Non-pigmented ciliary epithelial cell (primary cell): ENCODE results near the gene MAGI3.
"Not testable (repeated sequence)": the region's sequence is repeated elsewhere in the genome, so short reads cannot be mapped to it uniquely, and the experiment has no call there.

Experiments used
- DNase-seq: peaks from one replicate; pipeline ENCODE4 v3.0.0-alpha.2; 2010; ENCODE audit warnings: low read depth

Gene MAGI3

DNA sequence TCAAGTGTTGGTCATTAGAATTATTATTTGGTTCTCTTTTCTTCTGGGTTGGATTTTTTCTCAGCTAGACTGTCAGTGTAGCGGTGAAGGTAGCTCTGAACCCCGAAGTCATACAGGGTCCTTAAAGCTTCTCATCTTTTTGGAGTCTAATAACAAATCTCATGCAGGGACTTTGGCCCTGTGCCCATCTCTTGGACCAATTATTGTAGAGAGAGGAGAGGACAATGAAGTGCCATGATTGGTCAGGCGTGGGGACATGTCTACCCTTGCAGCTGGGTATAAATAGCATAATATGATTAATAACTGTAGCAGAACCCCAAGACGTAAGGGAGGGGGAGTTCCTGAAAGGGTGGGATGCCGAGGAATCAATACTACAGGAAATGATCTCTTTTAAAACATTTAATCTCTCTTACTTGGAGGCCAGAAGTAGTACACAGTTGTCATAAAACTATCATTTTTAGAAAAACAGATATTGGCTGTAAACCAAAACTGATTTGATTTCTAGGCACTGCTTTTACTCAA lies 8.8 kb downstream of the MAGI3 start:
- no peak for DNase-seq

DNA sequence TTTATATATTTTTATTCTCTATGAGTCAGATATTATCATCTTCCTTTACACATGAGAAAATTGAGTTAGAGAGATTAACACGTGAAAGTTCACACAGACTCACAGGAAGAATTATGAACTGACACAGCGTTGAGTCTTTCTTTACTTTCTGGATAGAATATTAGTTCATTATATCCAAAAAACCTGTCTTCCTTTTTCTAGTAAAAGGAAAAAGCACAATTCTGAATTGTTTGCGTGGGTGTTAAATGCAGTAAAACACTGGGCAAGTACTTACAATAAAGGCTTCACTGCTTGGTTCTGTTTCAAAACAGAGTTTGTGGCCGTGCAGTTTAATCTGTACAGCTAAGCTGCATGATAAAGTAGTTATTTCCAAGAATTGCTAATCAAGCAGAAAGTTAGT lies 10.8 kb downstream of the MAGI3 start:
- DNase-seq = no peak

DNA sequence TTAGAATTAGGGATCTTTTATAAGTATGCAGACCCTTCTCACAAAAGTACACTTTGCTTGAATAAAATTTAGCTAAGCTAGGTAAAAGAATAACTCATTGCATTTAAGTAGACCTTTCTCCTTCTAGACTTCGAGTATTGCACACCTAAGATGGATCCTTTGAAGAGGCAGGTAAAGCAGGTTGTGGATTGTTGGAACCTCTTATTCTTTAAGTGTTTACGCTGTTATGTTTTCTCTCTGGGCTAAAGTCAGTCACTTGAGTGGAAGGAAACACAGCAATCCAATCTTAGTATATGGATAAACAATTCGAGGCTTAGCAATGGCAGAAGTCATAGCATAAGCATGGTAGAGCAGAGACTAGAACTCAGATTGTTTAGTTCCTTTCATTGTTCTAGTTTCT lies 11.4 kb downstream of the MAGI3 start:
- DNase-seq = no peak

DNA sequence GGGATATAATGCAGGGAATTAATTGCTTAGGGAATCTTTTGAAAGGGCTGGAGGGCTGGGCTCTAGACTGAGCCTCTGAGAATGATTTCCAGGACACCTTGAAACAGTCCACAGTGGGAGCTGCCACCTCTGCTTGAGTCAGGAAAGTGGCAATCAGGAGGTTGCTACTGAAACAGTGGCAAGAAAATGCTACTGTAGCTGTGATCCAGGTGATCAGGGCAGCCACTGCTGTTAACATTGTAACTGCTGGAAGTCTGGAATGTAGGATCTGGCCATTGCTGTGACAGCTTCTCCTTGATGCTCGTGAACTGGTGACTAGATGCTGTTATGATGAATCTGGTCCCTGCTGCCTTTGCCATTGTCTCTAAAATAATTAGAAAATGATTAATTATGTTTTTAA lies 12.8 kb downstream of the MAGI3 start:
- DNase-seq = no peak

DNA sequence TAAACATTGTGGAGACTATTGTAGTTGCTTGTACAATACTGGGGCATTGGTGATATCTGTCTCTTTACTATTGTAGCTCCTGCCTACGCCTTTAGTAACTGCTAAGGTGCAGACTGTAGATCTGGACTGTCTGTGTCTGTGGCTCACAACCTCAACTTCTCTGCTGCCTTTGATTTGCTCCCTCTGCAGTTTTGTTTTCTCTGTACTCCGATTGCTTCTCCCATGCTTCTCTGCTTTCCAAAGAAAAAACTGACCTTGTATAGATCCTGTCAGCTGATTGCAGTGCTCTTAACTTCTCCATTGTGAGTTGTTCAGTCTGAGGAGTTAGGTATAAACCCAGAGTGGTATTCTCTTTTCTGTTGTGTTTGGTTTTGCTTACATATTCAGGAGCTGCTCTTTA lies 15.3 kb downstream of the MAGI3 start:
- DNase-seq = no peak

DNA sequence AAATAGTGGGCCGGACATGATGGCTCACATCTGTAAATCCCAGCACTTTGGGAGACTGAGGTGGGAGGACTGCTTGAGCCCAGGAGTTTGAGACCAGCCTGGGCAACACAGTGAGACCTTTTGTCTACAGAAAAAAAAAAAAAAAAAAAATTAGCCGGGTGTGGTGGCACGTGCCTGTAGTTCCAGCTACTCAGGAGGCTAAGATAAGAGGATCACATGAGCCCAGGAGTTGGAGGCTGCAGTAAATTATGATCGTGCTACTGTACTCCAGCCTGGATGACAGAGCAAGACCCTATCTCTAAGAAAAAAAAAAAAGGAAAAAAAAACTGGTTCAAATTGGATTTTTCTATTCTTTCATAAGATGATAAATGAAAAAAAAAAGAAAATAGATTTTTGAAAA lies 15.8 kb downstream of the MAGI3 start:
- DNase-seq = not testable (repeated sequence)

DNA sequence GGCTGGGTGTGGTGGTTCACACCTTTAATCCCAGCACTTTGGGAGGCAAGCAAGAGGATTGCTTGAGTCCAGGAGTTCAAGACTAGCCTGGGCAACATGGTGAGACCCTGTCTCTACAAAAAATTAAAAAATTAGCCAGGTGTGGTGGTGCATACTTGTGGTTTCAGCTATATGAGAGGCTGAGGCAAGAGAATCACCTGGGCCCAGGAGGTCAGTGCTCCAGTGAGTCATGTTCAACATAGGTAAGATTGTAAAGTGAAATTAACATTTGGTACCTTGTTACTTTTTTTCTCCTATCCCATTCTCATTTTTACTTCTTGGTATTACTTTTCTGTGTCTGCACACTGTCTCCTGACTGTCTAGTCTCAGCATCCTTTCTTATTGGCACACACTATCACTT lies 19.0 kb downstream of the MAGI3 start:
- DNase-seq = no peak

DNA sequence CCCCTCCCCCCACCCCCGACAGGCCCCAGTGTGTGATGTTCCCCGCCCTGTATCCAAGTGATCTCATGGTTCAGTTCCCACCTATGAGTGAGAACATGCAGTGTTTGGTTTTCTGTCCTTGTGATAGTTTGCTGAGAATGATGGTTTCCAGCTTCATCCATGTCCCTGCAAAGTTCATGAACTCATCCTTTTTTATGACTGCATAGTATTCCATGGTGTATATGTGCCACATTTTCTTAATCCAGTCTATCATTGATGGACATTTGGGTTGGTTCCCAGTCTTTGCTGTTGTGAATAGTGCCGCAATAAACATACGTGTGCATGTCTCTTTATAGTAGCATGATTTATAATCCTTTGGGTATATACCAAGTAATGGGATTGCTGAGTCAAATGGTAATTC lies 21.7 kb downstream of the MAGI3 start:
- not testable (repeated sequence) for DNase-seq

DNA sequence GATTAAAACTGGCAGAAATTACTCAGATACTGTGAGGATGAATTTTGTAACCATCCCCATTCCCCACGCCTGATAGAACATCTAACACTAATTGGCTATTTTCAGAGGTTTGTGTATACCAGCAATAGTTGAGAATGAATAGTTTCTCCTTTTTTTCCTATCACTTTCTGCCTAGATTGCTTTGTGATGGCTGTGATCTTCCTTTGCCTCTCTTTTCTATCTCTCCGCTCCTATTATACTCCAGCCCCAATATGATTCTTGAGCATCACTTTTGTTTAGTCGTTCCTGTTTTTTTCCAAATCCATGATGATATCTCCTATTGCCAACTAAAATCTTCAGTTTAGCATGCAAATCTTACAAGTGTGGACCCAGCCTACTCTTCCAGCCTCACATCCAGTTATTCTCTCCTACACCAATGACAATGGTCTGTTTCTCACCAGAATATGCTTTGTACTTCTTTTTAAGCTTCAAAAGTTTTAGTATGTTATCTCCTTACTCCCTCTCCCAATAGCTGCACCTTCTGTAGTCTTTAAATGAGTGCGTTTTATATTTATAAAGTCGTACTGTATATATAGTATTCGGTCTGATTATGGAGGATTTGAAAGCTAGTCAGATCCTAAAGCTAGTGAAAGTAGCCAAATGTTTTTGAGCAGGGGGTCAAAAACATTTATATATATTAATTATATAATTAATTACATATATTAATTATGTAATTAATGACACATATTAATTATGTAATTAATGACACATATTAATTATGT lies 25.2 kb downstream of the MAGI3 start:
- no peak for DNase-seq

DNA sequence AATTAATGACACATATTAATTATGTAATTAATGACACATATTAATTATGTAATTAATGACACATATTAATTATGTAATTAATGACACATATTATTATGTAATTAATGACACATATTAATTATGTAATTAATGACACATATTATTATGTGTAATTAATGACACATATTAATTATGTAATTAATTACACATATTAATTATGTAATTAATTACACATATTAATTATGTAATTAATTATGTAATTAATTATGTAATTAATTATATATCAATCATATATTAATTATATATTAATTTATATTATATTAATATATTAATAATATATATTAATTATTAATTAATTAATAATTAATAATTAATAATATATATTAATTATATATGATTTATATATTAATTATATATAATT lies 25.8 kb downstream of the MAGI3 start:
- not testable (repeated sequence) for DNase-seq

DNA sequence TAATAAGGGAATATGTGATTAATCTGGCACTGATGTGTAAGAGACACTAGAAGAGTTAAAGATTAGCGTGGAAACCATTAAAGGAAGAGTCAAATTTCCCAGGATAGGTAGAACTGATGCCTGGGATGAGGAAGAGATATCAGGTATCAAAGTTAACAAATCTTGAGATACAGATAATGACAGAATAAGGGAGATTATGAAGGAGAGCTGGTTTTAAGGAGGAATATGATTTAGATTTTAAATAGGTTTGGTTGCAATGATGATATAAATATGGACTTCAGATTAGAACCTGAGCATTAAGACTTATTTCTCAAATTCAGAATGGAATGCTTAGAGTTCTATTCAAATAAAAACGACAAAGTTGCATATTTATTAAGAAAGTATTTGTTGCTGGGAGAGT lies 26.2 kb downstream of the MAGI3 start:
- no peak for DNase-seq

DNA sequence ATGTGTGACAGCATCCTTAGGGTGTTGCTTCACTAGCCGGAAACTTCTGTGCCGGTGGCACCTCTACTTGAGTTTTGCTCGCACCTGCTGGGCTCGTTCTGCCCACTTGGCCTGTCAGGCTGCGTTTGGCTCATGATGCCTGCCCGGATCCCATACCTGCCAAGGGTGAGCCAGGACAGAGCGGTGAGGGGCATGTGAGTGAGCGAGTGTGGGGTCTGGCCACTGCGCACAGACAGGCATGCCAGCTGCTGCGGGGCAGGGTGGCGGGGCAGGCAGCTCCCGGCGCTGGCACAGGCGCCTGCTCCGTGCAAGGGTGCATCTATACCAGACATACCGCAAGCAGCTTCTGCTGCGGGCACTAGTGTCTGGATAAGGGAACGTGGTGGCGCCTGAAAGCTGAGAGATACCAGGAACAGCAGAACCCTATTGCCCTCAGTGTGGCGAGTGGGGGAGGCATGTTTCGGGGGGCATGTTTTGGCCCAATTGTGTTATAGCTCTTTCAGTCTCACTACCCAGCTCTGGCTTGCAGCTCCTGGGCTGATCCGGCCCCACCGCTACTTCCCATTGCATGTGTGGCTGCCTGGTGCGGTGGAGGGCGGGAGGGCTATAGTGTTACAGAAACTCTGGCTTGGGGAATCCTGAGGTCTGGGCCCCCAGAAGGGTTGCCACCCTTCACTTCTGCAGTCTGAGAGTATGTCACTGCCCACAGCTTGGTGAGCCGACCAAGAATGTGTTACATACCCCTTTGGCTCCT lies 32.2 kb downstream of the MAGI3 start:
- DNase-seq = no peak

DNA sequence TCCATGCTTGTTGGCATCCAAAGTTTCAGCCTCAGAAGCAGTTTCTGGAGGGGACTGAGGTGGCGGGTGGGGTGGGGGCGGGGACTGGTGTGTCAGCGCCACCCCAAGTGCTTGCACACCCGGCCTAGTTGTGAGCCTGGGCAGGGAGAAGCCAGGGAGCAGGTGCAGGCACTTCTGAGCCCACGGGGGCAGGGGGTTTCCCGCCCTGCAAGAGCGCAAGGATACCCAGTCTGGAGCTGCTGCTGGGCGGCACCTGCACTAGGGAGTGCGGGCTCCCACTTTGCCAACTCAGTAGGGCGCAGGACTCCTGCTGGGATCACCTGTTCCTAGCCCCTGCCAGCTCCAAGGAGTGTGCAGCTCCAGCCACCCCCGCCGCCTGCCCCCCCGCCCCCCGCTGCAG lies 33.5 kb downstream of the MAGI3 start:
- no peak for DNase-seq

DNA sequence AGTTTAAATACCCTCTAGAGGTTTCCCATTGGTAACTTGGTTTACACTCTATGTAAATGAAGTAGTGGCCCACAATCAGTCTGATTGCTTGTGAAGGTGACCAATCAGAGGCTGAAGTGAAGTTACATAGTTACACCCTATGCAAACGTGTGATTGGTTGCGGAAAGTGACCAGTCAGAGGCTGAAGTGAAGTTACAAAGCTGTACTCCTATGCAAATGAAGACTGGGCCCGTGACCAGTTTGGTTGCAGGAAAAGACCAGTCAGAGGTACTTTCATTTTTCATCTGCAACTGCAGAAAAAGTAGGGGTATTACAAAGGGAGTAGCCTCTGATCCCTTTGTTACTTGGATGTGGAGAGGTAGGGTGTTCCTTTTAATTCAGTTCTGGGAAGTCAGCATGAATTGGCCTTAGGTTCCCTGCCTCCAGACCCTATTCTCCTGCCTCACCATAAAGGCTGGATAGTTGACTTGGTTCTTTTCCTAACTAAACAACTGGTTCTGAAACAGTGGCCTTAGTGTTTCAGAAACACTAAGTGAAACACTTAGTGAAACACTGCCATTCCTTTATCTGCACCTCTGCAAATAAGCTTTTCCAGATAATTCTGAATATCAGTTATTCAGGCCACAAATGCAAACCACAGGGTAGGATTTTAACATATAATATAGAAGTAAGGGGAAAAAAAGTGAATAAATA lies 39.3 kb downstream of the MAGI3 start:
- no peak for DNase-seq

DNA sequence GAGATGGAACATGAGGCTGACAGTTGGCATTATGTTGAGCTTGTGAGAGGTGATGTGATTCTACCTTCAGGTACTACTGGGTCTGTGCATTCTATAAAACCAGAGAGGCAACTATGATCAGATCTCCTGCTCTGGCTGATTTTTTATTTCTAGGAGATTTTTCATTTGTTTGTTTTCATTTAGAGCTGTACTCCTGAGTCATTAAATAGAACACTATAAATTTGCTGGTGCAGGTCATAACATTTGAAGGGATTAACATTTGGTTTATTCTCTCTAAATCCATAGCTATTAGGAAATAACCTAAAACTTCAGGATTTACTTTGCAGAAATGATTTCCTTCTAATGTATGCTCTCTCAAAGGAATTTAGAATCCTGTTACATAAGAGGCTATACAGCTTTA lies 42.9 kb downstream of the MAGI3 start:
- no peak for DNase-seq

DNA sequence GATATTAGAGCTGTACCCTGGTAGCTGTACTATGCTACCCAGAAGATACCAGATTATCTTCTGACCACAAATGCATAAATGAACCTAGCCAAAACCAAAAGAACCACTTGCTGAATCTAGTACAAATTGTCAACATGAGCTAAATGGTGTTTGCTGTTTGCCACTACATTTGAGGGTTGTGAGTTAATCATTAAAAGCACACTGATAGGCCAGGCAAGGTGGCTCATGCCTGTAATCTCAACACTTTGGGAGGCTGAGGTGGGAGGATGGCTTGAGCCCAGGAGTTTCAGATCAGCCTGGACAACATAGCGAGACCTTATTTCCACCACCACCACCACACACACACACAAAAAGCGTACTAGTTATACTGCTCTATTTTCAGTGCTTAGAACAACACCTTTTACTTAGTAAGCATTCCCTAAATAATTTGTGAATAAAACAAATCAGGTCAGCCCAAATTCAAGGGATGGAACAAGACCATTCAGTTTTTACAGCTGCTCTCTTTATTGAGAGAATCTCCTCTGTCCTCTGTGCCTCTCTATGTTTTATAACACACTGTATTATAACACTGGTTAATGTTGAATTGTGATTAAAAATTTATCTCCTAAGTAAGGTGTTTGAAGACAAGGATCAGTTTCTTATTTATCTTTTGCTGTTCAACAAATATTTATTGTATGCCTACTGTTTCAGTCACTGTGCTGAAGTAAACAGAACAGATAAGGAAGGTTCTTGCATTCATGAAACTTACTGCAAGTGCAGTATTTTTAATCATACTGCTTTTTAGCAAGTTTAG lies 44.0 kb downstream of the MAGI3 start:
- no peak for DNase-seq

DNA sequence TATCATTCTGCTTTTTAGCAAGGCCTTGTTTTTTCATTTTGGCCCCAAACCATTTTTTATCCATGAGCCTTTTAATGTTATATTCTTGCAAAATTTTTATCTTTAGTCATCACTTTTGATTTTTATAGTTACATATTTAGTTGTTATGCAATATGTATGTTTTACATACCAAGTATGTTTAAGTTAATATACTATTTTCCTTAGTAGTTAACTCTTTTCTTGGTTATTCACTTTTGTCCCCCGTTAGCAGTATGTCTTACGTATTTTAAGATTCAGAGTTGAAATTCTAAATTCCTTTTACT lies 44.5 kb downstream of the MAGI3 start:
- no peak for DNase-seq

DNA sequence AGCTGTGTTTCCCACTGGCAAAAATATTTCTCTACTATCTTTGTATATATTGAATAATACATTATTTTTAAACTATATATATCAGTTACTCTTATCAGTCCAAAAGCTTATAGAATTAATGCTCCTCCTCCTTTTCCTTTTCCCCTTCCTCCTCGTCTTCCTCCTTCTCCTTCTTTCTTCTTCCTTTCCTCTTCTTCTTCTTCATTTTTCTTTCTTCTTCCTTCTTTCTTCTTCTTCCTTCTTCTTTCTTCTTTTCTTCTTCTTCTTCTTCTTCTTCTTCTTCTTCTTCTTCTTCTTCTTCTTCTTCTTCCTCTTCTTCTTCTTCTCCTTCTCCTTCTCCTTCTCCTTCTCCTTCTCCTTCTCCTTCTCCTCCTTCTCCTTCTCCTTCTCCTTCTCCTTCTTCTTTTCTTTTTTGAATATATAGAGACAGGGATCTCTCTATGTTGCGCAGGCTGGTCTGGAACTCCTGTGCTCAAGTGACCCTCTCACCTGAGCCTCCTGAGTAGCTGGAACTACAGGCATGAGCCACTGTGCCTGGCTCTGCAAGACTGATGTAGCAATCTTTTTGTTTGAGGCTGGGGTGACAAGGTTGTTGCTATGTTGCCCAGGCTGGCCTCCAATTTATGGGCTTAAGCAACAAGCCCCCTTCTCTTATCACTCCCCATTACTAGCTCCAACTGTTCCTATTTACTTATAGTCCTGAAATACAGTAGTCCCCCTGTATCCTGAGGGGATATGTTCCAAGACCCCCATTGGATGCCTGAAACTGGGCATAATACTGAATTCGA lies 47.4 kb downstream of the MAGI3 start:
- DNase-seq = no peak

DNA sequence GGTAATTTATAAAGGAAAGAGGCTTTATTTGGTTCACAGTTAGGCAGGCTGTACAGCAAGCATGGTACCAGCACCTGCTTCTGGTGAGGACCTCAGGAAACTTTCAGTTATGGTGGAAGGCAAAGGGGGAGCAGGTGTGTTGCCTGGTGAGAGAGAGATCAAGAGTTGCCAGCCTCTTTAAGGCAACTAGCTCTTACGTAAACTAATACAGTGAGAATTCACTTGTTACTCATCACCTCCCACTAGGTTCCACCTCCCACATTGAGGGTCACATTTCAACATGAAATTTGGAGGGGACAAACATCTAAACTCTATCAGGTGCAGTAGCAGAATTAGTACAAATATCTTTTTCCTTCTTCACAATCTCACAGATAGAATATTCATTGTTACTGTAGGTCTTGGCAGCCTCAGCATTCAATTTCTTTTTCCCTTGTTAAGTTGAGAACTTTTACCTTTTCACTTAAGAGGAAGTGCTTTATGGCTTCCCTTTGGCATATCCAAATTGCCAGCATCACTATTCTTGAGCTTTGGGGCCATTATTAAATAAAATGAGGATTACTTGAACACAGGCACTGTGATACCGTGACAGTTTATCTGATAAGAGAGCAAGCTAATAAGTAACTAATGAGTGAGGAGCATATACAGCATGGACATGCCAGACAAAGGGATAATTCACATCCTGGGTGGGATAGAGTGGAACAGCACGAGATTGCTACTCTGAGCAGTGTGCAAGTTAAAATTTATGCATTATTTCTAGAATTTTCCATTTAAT lies 48.4 kb downstream of the MAGI3 start:
- DNase-seq = no peak

DNA sequence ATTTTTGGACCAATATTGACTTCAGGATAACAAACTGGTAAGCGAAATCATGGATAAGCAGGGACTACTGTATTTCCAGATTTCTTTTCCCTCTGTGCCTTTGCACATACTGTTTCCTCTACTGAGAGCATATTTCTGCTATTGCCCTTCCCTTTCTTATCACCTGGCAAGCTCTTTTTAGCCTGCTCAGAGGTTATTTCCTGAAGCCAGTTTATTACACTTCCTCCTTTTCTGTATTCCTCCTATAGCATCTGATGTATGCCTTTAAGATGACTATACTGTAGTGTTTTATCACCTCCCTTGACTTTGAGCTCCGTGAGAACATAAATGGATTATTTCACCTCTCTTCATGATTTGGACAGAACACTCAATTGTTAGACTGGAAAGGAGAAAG lies 49.0 kb downstream of the MAGI3 start:
- DNase-seq = no peak

DNA sequence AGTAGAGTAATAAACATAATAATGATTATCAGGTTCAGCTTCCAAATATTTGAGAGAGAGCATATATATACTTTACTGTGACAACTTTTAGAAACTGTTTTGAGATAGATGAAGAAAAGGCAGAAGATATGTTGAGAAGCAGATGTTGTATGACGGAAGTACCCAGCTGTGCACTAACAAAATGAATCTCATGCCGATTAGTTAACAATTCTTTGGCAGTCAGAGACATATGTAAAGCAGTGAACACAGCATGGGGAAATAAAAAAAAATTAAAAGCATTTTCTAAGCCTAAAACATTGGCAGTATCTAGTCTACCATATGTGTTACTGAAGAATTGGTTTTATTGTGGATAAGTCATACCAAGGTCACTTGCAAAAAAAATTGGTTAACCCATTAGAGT lies 51.8 kb downstream of the MAGI3 start:
- DNase-seq = no peak
